GM12874 (cell line): ENCODE data around the gene PDE8A.

Experiments used
- CTCF ChIP-seq: IDR thresholded peaks from 2 replicates; pipeline ENCODE4 v1.5.1; 2011; ENCODE audit warnings: low read depth, mild to moderate bottlenecking, control low read depth, low read length, moderate library complexity; ENCODE audit not compliant: insufficient read depth

The PDE8A gene

GRCh38 chr15:85027421-85027820 lies 45.8 kb downstream of the PDE8A start:
- no peak for TF ChIP-seq CTCF

GRCh38 chr15:85028416-85028815 lies 46.8 kb downstream of the PDE8A start:
- no peak for TF ChIP-seq CTCF

GRCh38 chr15:85029221-85029620 lies 47.6 kb downstream of the PDE8A start:
- no peak for TF ChIP-seq CTCF

GRCh38 chr15:85030301-85030929 lies 48.8 kb downstream of the PDE8A start:
- TF ChIP-seq CTCF: no peak

GRCh38 chr15:85031086-85031943 lies 49.7 kb downstream of the PDE8A start:
- no peak for TF ChIP-seq CTCF

GRCh38 chr15:85031944-85032558 lies 50.4 kb downstream of the PDE8A start:
- no peak for TF ChIP-seq CTCF

- no peak for TF ChIP-seq CTCF
Observed at GRCh38 chr15:85033148-85033547, 51.5 kb downstream of the PDE8A start.
